SJSA1 (cell line): ENCODE results near the gene USP44. TPM values are rescaled to one million over a fixed set of nuclear protein-coding genes. Genes with fewer than 3 reads are reported as not detected.
"Not testable (repeated sequence)": the region's sequence is repeated elsewhere in the genome, so short reads cannot be mapped to it uniquely, and the experiment has no call there.

ENCODE experiments used
- DNase-seq, 2 experiments: peaks; one replicate each; pipeline ENCODE4 v3.0.0-alpha.2; 2015 to 2020; ENCODE audit warnings: low spot score in 2 of 2, low read depth in 1 of 2
- H3K27ac ChIP-seq: fragments of 250-450 bp; sonication (Bioruptor Pico); 2 replicates; pipeline ENCODE4 v1.5.1; 2020; ENCODE audit warnings: mild to moderate bottlenecking, moderate library complexity
- H3K27me3 ChIP-seq: fragments of 250-450 bp; sonication (Bioruptor Pico); replicated peaks from 2 replicates; pipeline ENCODE4 v1.5.1; 2020; ENCODE audit warnings: mild to moderate bottlenecking, moderate library complexity
- H3K36me3 ChIP-seq: fragments of 250-450 bp; sonication (Bioruptor Pico); 2 replicates; pipeline ENCODE4 v1.5.1; 2020; ENCODE audit warnings: mild to moderate bottlenecking
- H3K4me1 ChIP-seq: fragments of 250-450 bp; sonication (Bioruptor Pico); replicated peaks from 2 replicates; pipeline ENCODE4 v1.6.1; 2021; ENCODE audit warnings: mild to moderate bottlenecking
- H3K4me3 ChIP-seq: fragments of 250-450 bp; sonication (Bioruptor Pico); 2 replicates; pipeline ENCODE4 v1.5.1; 2020; ENCODE audit warnings: mild to moderate bottlenecking
- H3K9me3 ChIP-seq: fragments of 250-450 bp; sonication (Bioruptor Pico); replicated peaks from 2 replicates; pipeline ENCODE4 v1.5.1; 2020; ENCODE audit warnings: mild to moderate bottlenecking
- total RNA-seq: library from RNA; depleted of rRNA; stranded (reverse); fragments of >200 nt; shearing (Covaris generic); gene quantifications from 2 replicates; pipeline ENCODE4 v1.2.3, GENCODE V29; 2014

Gene USP44
- total RNA-seq, 1 experiment from 2014 or later: 1.6 TPM

DNA sequence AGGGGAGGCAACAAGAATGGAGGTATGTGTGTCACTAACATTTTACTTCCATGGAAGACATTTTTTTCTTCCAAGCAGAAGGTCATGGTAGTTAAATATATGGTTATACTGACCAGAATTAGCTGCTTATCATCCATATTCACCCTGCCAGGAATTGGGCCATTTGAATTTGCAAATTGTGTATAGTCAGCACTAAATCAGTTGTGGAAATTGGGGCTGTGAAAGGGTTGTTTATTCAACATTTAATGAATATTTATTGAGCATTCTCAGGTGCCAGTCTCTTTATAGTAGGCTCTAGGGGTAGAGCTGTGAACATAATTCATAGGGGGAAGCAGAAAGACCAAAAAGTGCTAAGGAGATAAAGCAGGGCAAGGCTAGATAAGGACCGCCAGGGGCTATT is 39.3 kb downstream of the USP44 start:
- no peak for DNase-seq
- no peak overlapping the region for H3K27ac ChIP-seq
- no peak overlapping the region for H3K4me3 ChIP-seq
- no peaks in the 10 kb centered on the region for H3K27me3 ChIP-seq
- no peaks in the 10 kb centered on the region for H3K4me1 ChIP-seq
- no peaks in the 10 kb centered on the region for H3K9me3 ChIP-seq
- H3K36me3 ChIP-seq: peaks cover 72% of the 10 kb centered on the region

DNA sequence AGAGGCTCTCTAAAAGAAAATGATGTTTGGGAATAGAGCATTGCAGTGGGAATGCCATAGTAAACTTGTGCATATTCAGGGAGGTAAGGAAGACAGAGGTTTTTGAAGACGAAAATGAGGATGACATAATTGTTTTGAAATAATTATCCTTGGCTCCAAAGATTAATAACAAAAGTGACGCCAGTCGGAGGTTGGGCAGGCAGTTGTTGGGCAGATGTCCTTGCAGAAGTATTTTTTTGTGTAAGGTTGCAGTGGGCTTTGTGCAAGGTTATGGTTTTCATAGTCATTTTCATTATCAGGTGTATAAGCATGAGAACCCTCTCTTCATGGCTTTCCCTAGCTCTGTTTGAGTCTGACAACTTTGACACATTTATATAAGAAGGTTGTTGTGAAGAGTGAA is 42.0 kb downstream of the USP44 start:
- Histone ChIP-seq H3K27ac (no peak overlapping the region), H3K9me3 (no peaks in the 10 kb centered on the region), H3K36me3 (peaks cover 83% of the 10 kb centered on the region), H3K27me3 (no peaks in the 10 kb centered on the region), H3K4me1 (no peaks in the 10 kb centered on the region), H3K4me3 (no peak overlapping the region)
- DNase-seq: no peak

DNA sequence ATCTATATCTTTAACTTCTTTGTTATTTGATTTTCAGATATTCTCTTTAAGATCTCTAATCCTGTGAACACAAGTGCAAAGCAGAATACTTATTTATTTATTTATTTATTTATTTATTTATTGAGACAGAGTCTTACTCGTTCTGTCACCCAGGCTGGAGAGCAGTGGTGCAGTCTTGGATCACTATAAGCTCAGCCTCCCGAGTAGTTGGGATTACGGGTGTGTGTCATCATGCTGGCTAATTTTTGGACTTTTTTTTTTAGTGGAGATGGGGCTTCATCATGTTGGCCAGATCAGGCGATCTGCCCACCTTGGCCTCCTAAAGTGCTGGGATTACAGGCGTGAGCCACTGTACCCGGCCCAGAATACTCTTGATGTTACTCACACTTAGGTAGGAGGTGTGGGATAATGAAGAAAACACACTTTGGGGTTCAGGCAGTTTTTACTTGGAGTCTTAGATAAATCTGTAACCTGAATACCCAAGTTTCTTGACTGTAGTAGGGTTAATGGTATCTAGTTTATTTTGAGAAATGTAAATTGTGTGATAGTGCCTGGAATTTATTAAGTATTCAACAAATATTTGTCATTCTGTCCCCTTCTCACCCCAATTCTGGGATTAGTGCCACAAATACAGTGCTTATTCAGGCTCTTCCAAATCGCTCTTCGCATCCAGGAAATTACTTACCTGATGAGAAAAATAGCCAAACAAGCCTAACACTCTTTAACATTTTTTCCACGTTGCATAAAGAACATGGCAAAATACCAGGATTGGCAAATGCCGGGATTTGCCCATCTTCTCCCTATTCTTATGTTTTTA is 44.4 kb downstream of the USP44 start:
- no peak for DNase-seq
- Histone ChIP-seq H3K27ac (no peak overlapping the region), H3K36me3 (peaks cover 77% of the 10 kb centered on the region), H3K9me3 (no peaks in the 10 kb centered on the region), H3K4me3 (no peak overlapping the region), H3K27me3 (no peaks in the 10 kb centered on the region), H3K4me1 (no peaks in the 10 kb centered on the region)

DNA sequence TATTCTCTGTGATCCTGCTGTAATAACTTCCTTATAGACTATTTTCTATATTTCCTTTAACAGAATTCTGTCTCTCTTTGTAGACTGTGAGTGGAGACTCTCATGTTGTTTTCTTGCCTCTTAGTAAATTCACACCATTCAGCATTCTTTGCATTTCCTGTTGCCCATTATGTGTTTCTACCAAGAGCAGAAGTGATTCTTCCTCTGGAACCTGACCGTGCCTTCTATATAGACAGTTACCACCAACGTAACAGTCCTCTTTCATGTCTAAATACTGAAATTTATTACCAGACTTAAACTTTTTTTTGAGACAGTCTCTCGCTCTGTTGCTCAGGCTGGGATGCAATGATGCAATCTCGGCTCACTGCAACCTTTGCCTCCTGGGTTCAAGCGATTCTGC is 46.2 kb downstream of the USP44 start:
- Histone ChIP-seq H3K9me3 (no peaks in the 10 kb centered on the region), H3K27ac (no peak overlapping the region), H3K36me3 (peaks cover 68% of the 10 kb centered on the region), H3K4me3 (no peak overlapping the region), H3K4me1 (no peaks in the 10 kb centered on the region), H3K27me3 (no peaks in the 10 kb centered on the region)
- DNase-seq: no peak

DNA sequence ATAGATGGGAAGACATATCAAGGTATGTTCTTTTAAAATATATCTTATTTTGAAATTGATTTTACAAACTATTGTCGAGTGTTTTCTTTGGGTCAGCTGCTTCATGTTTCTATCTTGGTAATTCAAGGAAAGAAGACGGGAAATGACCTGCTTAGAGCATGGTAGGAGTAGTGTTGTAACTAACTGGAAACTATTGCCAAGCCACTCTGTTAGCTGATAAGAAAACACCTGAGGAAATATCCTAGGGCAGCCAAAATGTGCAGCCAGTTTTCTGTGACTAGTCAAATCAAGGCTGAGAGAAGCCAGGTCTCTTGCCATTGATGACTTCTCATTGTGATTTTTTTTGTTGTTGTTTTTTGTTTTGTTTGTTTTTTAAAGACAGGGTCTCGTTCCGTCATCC is 47.1 kb downstream of the USP44 start:
- no peaks in the 10 kb centered on the region for H3K27me3 ChIP-seq
- no peak overlapping the region for H3K27ac ChIP-seq
- no peaks in the 10 kb centered on the region for H3K4me1 ChIP-seq
- H3K9me3 ChIP-seq: no peaks in the 10 kb centered on the region
- no peak overlapping the region for H3K4me3 ChIP-seq
- no peak for DNase-seq
- peaks cover 73% of the 10 kb centered on the region for H3K36me3 ChIP-seq

DNA sequence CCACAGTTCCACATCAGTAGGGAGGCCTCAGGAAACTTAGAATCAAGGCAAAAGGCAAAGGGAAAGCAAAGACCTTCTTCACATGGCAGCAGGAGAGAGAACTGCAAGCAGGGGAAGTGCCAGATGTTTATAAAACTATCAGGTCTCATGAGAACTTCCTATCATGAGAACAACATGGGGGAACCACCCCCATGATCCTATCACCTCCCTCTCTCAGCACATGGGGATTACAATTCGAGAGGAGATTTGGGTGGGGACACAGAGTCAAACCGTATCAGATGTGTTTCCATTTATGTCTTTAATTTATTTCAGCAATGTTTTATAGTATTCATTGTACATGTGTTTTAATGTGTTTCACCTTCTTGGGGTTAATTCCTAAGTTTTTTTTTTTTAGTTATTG is 51.5 kb downstream of the USP44 start:
- H3K27me3 ChIP-seq: no peaks in the 10 kb centered on the region
- H3K9me3 ChIP-seq: no peaks in the 10 kb centered on the region
- DNase-seq: no peak
- no peak overlapping the region for H3K27ac ChIP-seq
- H3K4me1 ChIP-seq: no peaks in the 10 kb centered on the region
- H3K4me3 ChIP-seq: no peak overlapping the region
- H3K36me3 ChIP-seq: peaks cover 77% of the 10 kb centered on the region

DNA sequence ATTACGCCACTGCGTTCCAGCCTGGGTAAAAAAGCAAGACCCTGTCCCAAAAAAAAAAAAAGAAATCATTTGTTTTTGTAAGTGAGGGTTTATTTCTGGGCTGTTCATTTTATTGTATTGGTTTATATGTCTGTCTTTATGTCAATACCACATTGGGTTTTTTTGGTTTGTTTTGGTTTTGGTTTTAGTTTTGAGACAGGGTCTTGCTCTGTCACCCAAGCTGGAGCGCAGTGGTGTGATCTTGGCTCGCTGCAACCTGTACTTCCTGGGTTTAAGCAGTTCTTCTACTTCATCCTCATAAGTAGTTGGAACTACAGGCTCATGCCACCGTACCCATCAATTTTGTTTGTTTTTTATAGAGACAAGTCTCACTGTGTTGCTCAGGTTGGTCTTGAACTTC is 52.3 kb downstream of the USP44 start:
- Histone ChIP-seq H3K36me3 (peaks cover 75% of the 10 kb centered on the region), H3K4me3 (no peak overlapping the region), H3K4me1 (no peaks in the 10 kb centered on the region), H3K27ac (no peak overlapping the region), H3K27me3 (no peaks in the 10 kb centered on the region), H3K9me3 (no peaks in the 10 kb centered on the region)
- no peak for DNase-seq

DNA sequence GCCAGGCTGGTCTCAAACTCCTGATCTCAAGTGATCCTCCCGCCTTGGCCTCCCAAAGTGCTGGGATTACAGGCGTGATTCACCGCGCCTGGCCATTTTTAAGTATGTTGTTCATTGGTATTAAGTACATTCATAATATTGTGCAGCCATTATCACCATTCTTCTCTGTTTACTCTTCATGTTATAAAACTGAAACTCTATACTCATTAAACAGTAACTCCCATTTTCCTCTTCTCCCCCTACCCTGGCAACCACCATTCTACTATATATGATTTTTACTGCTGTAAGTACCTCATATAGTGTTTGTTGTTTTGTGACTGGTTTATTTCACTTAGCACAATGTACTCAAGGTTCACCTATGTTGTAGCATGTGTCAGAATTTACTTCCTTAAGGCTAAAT is 54.2 kb downstream of the USP44 start:
- Histone ChIP-seq H3K36me3 (peaks cover 74% of the 10 kb centered on the region), H3K4me1 (no peaks in the 10 kb centered on the region), H3K9me3 (no peaks in the 10 kb centered on the region), H3K27me3 (no peaks in the 10 kb centered on the region), H3K4me3 (no peak overlapping the region), H3K27ac (no peak overlapping the region)
- no peak for DNase-seq

DNA sequence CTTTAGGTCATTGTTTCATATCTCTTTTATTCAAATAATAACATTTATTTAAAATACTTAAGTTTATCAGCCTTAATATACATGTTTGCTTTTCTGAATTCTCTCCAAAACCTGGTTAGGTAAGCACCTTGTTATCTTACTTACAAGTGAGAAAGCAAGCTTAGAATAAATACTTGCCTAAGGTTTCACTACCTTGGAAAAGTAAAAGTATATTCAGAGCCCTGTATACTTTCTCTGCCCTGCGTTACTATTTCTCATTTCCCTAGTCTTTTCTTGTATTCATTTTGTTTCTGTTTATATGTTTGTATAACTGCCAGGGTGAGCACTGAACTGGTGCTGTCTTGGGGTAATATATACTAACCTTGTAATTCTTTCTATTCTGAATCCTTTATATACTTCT is 55.8 kb downstream of the USP44 start:
- Histone ChIP-seq H3K36me3 (peaks cover 84% of the 10 kb centered on the region), H3K27ac (no peak overlapping the region), H3K4me3 (no peak overlapping the region), H3K9me3 (no peaks in the 10 kb centered on the region), H3K27me3 (no peaks in the 10 kb centered on the region), H3K4me1 (no peaks in the 10 kb centered on the region)
- DNase-seq: no peak

DNA sequence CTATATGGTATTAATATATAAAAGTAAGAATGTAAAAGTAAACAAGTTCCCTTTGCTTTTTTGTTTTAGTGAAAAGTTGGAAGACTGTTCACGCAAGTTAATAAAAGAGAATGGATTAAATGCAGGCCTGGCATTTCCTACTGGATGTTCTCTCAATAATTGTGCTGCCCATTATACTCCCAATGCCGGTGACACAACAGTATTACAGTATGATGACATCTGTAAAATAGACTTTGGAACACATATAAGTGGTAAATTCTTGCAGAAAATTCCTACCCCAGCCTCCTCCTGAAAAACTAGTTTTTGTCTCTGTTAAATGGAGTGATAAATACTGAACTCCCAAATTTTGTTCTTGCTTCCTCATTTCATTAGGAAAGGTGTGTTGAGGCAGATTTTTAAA is 56.4 kb downstream of the USP44 start:
- H3K4me3 ChIP-seq: no peak overlapping the region
- DNase-seq: no peak
- peaks cover 83% of the 10 kb centered on the region for H3K36me3 ChIP-seq
- H3K27ac ChIP-seq: no peak overlapping the region
- H3K27me3 ChIP-seq: no peaks in the 10 kb centered on the region
- no peaks in the 10 kb centered on the region for H3K4me1 ChIP-seq
- no peaks in the 10 kb centered on the region for H3K9me3 ChIP-seq

DNA sequence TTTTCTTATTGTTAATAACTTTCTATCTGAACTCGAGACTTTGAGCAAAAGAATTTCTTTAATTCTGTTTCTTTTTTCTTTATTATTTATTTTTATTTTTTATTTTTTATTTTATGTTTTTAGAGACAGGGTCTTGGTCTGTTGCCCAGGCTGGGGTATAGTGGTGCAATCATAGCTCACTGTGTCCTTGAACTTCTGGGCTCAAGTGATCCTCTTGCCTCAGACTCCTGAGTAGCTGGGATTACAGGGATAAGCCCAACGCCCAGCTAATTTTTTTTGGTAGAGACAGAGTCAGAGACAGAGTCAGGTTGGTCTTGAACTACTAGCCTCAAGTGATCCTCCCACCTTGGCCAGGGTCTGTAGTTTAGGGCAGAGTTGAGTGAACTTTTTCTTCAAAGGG is 58.8 kb downstream of the USP44 start:
- no peaks in the 10 kb centered on the region for H3K4me1 ChIP-seq
- DNase-seq: no peak
- H3K9me3 ChIP-seq: no peaks in the 10 kb centered on the region
- no peak overlapping the region for H3K27ac ChIP-seq
- no peak overlapping the region for H3K4me3 ChIP-seq
- no peaks in the 10 kb centered on the region for H3K27me3 ChIP-seq
- H3K36me3 ChIP-seq: peaks cover 82% of the 10 kb centered on the region

DNA sequence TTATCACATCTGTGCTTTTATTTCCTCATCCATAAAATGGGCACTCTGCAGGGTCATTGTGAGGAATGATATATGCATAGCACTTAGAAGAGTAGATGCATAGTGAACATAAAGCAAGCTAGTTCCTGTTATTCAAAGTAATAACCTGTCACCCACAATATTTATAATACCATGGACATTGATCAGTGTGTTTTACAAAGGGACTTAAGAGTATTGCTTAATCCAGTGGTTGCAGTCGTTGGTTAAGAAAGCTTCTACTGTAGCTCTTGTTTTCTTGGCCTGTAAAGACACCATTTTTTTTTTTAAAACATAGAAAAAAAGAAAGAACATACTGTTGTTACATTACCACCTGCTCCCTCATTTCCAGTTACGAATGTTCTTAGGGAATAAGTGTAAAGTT is 64.3 kb downstream of the USP44 start:
- no peaks in the 10 kb centered on the region for H3K9me3 ChIP-seq
- H3K4me1 ChIP-seq: no peaks in the 10 kb centered on the region
- no peaks in the 10 kb centered on the region for H3K27me3 ChIP-seq
- no peak overlapping the region for H3K4me3 ChIP-seq
- H3K36me3 ChIP-seq: peaks cover 72% of the 10 kb centered on the region
- DNase-seq: no peak
- no peak overlapping the region for H3K27ac ChIP-seq

DNA sequence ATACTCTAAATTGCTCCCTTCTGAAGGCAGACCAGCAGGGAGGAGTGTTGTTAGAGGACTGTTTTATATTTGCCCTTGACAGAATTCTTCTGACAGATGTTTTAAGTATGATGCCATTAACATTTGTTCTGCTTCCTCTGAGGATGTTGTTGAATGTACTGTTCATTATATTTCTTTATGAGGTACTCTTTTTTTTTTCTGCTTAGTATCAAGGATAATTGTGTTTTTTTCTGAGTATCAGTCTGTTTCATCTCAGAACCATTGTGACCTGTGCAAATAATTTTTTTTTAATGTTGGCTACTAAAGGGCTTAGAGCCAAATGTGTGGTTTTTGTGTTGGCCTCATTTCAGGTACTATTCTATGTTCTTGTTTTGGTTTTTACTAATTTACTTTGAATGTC is 66.8 kb downstream of the USP44 start:
- Histone ChIP-seq H3K36me3 (peaks cover 73% of the 10 kb centered on the region), H3K27me3 (no peaks in the 10 kb centered on the region), H3K27ac (no peak overlapping the region), H3K4me3 (no peak overlapping the region), H3K9me3 (no peaks in the 10 kb centered on the region), H3K4me1 (no peaks in the 10 kb centered on the region; the same call in 1 of the 2 replicates)
- no peak for DNase-seq

DNA sequence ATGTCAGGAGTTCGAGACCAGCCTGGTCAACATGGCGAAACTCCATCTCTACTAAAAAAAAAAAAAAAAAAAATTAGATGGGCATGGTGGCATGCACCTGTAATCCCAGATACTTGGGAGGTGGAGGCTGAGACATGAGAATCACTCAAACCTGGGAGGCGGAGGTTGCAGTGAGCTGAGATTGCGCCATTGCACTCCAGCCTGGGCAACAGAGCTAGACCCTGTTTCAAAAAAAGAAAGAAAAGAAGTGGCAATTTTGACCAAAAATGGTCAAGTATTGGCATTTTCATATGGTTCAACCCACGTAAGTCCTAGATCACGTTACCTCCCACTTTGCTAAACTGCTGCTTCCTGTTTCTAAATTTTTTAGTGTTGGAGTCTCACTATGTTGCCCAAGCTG is 68.7 kb downstream of the USP44 start:
- not testable (repeated sequence) for H3K27ac ChIP-seq, DNase-seq, H3K4me3 ChIP-seq, H3K9me3 ChIP-seq, H3K4me1 ChIP-seq, H3K27me3 ChIP-seq
- H3K36me3 ChIP-seq: peaks cover 75% of the 10 kb centered on the region

DNA sequence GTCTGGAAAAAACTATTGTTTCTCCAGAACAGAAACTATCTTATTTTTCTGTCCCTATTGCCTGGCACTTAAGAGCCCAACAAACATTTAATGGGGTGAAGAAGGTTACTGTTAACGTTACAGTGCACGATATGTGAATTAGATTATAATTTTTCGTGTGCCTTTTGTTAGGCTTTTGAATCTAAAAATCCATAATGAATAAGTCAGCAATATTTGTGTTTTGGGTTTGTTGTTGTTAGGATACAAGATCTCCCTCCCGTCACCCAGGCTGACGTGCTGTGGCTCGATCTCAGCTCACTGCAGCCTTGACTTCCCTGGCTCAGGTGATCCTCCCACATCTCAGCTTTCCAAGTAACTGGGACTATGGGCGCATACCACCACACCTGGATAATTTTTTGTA is 69.4 kb downstream of the USP44 start:
- Histone ChIP-seq H3K9me3 (no peaks in the 10 kb centered on the region), H3K36me3 (peaks cover 78% of the 10 kb centered on the region)

More for the DNA sequence above, 69.4 kb downstream of the USP44 start:
- H3K4me1 ChIP-seq: no peaks in the 10 kb centered on the region; the same call in 1 of the 2 replicates
- H3K4me3 ChIP-seq: no peak overlapping the region
- H3K27me3 ChIP-seq: no peaks in the 10 kb centered on the region
- no peak for DNase-seq
- H3K27ac ChIP-seq: no peak overlapping the region
